H1 (cell line): ENCODE results near the gene PPIA. TPM values are rescaled to one million over a fixed set of nuclear protein-coding genes. Genes with fewer than 3 reads are reported as not detected.

ENCODE experiments used
- CHD7 ChIP-seq: fragments of 300-600 bp; sonication (generic); IDR thresholded peaks from 2 replicates; pipeline ENCODE4 v1.7.1; 2012; ENCODE audit warnings: low read length, moderate library complexity, mild to moderate bottlenecking, inconsistent platforms; ENCODE audit not compliant: insufficient replicate concordance
- EP300 ChIP-seq, 2 experiments: IDR thresholded peaks; 1 replicate in 1 of 2; 2 replicates in 1 of 2; pipeline ENCODE4 v1.6.1; 2011 to 2012; ENCODE audit warnings: low read depth in 2 of 2, low read length in 2 of 2, mild to moderate bottlenecking in 2 of 2, borderline replicate concordance in 1 of 2, inconsistent platforms in 1 of 2, moderate library complexity in 1 of 2
- GABPA ChIP-seq: IDR thresholded peaks from 2 replicates; pipeline ENCODE4 v1.6.1; 2011; ENCODE audit warnings: mild to moderate bottlenecking, low read length, moderate library complexity, borderline replicate concordance; ENCODE audit not compliant: insufficient read depth
- JUN ChIP-seq: IDR thresholded peaks from 2 replicates; pipeline ENCODE4 v1.6.1; 2011; ENCODE audit warnings: low read depth, mild to moderate bottlenecking, improper control_type of control experiment, low read length
- KDM5A ChIP-seq: fragments of 200-600 bp; IDR thresholded peaks from 2 replicates; pipeline ENCODE4 v1.7.1; 2012; ENCODE audit warnings: mild to moderate bottlenecking, low read length, inconsistent platforms, mixed read lengths
- SIRT6 ChIP-seq: IDR thresholded peaks from one replicate; pipeline ENCODE4 v1.7.1; 2012; ENCODE audit warnings: low read length, inconsistent platforms
- SP4 ChIP-seq: IDR thresholded peaks from 2 replicates; pipeline ENCODE4 v1.6.1; 2012; ENCODE audit warnings: low read length, inconsistent platforms
- polyA plus RNA-seq, 7 experiments: library from polyadenylated mRNA; depleted of rRNA in 3 of 7; stranded (reverse) in 5 of 7; unstranded in 2 of 7; fragments of >200 nt in 5 of 7; fragments of 200-250 nt in 2 of 7; gene quantifications; 1 replicate in 5 of 7; 2 replicates in 1 of 7; 4 replicates in 1 of 7; pipeline versions ENCODE4 v1.2.1 to v1.2.3, GENCODE V29; 2011 to 2013; ENCODE audit warnings: missing spikeins in 2 of 7, mixed read lengths in 2 of 7
- total RNA-seq: library from RNA; stranded (reverse); fragmentation: NEBNext Ultra II Directional; extraction: Animal tissue kit (Norgen Biotek cat#: 25700); gene quantifications from 2 replicates; pipeline ENCODE4 v1.2.1, GENCODE V29; 2021

The PPIA gene
- total and polyA plus RNA-seq, 2 of the 8 experiments (the other 6 are each of a cell fraction or from before 2014, with no cell fraction given): 2,865 to 5,394 TPM

GRCh38 chr7:44791278-44792219 lies 4.9 kb upstream of the PPIA start (continued):
- TF ChIP-seq CHD7 (no peak), EP300 (IDR thresholded peaks at IDR 0.05; ENCODE audit: borderline replicate concordance in 1 of 2, low read depth in 2 of 2, low read length in 2 of 2) (no peak), GABPA (no peak), SP4 (no peak), JUN (no peak), KDM5A (no peak), SIRT6 (no peak)
